ENCODE results near the gene LCMT1.

GRCh38 chr16:25138130-25138529, 26.6 kb downstream of the LCMT1 start:
- no peak for TF ChIP-seq POLR2A (IDR thresholded peaks at IDR 0.05; ENCODE audit: low read length)
- TF ChIP-seq GATA1 (IDR thresholded peaks at IDR 0.05; ENCODE audit: low read depth, low read length): no peak
